Muscle of arm (tissue), 14 donors: ENCODE results near the gene IL18BP. TPM values are rescaled to one million over a fixed set of nuclear protein-coding genes. Genes with fewer than 3 reads are reported as not detected.

Experiments
- DNase-seq: peaks from one replicate; pipeline ENCODE4 v3.0.0-alpha.2; 2013
- long read RNA-seq, 11 donors: transcript quantifications; one replicate each; lab custom pipeline, GENCODE V29; 2026
- polyA plus RNA-seq, 12 donors: library from polyadenylated mRNA; unstranded; fragments of 120-200 nt; gene quantifications; one replicate each; pipeline ENCODE4 v1.2.1, GENCODE V29; 2013; ENCODE audit not compliant: insufficient read length in 12 of 12

IL18BP gene
- polyA plus RNA-seq, result 10 to 100 TPM in 3 of 12 donors, 1 to 10 TPM in 8, not detected in 1; 4.5 to 16.0 (median 7.2) TPM
- long read RNA-seq, donor 1, result 0 reads
- long read RNA-seq, donor 2, result 0 reads
- long read RNA-seq, donor 3, result 0 reads
- long read RNA-seq, donor 4, result 0 reads
- long read RNA-seq, donor 5, result 0 reads
- long read RNA-seq, donor 6, partial matches to known transcripts, result 9 of 9 reads
- long read RNA-seq, donor 6, other reads (novel, unspliced or antisense), result 0 of 9 reads
- long read RNA-seq, donor 7, result 0 reads
- long read RNA-seq, donor 8, partial matches to known transcripts, result 156 of 182 reads
- long read RNA-seq, donor 8, other reads (novel, unspliced or antisense), result 26 of 182 reads
- long read RNA-seq, donor 9, partial matches to known transcripts, result 11 of 12 reads
- long read RNA-seq, donor 9, other reads (novel, unspliced or antisense), result 0 of 12 reads
- long read RNA-seq, donor 10, result 0 reads
- long read RNA-seq, donor 11, result 0 reads

GRCh38 chr11:71998649-71999310 lies at the start of gene IL18BP:
Gene IL18BP, plus strand, starts transcription at chr11:71998909. Its CDS starts 1,076 bp downstream, at chr11:71999985.
- DNase-seq, result no peak

GRCh38 chr11:71949034-71949433 lies 49.7 kb upstream of the IL18BP start:
- DNase-seq, result no peak

GRCh38 chr11:71951741-71952310 lies 46.9 kb upstream of the IL18BP start:
- no peak for DNase-seq

GRCh38 chr11:71955898-71956456 lies 42.7 kb upstream of the IL18BP start:
- DNase-seq, result no peak

- no peak for DNase-seq
These were observed 36.2 kb upstream of the IL18BP start for GRCh38 chr11:71962428-71963038.

GRCh38 chr11:71963468-71963867 lies 35.2 kb upstream of the IL18BP start:
- DNase-seq, result no peak

GRCh38 chr11:71964641-71965040 lies 34.1 kb upstream of the IL18BP start:
- DNase-seq, result no peak

- no peak for DNase-seq
These were observed 27.0 kb upstream of the IL18BP start for GRCh38 chr11:71971680-71972079.

- DNase-seq, result no peak
These were observed 22.2 kb upstream of the IL18BP start for GRCh38 chr11:71976551-71976950.

GRCh38 chr11:71977090-71977489 lies 21.6 kb upstream of the IL18BP start:
- DNase-seq, result no peak

- DNase-seq, result peak; percentile 59
These were observed 20.8 kb upstream of the IL18BP start for GRCh38 chr11:71977743-71978418.

GRCh38 chr11:71979094-71979493 lies 19.6 kb upstream of the IL18BP start:
- DNase-seq, result no peak

- no peak for DNase-seq
These were observed 19.1 kb upstream of the IL18BP start for GRCh38 chr11:71979602-71980001.

GRCh38 chr11:71986131-71986530 lies 12.6 kb upstream of the IL18BP start:
- no peak for DNase-seq

GRCh38 chr11:71987521-71987920 lies 11.2 kb upstream of the IL18BP start:
- no peak for DNase-seq

- peak; percentile 58 for DNase-seq
These were observed 10.7 kb upstream of the IL18BP start for GRCh38 chr11:71988050-71988449.

- DNase-seq, result no peak
These were observed 8.0 kb upstream of the IL18BP start for GRCh38 chr11:71990701-71991100.

GRCh38 chr11:71991494-71991893 lies 7.2 kb upstream of the IL18BP start:
- no peak for DNase-seq

GRCh38 chr11:71992136-71992730 lies 6.5 kb upstream of the IL18BP start:
- no peak for DNase-seq

- DNase-seq, result no peak
These were observed 3.9 kb upstream of the IL18BP start for GRCh38 chr11:71994786-71995185.

- DNase-seq, result no peak
These were observed 2.9 kb upstream of the IL18BP start for GRCh38 chr11:71995726-71996291.
